Measurements from ENCODE around the gene ANKIB1. TPM values are rescaled to one million over a fixed set of nuclear protein-coding genes. Genes with fewer than 3 reads are reported as not detected.
A peak's percentile ranks its signal among the peaks of the same experiment; 100 is the strongest.
"Not testable (repeated sequence)": the region's sequence is repeated elsewhere in the genome, so short reads cannot be mapped to it uniquely, and the experiment has no call there.

ANKIB1 gene
- total RNA-seq, 4 donors from 2014 or later: 16.0 to 34.3 (median 21.7) TPM

DNA sequence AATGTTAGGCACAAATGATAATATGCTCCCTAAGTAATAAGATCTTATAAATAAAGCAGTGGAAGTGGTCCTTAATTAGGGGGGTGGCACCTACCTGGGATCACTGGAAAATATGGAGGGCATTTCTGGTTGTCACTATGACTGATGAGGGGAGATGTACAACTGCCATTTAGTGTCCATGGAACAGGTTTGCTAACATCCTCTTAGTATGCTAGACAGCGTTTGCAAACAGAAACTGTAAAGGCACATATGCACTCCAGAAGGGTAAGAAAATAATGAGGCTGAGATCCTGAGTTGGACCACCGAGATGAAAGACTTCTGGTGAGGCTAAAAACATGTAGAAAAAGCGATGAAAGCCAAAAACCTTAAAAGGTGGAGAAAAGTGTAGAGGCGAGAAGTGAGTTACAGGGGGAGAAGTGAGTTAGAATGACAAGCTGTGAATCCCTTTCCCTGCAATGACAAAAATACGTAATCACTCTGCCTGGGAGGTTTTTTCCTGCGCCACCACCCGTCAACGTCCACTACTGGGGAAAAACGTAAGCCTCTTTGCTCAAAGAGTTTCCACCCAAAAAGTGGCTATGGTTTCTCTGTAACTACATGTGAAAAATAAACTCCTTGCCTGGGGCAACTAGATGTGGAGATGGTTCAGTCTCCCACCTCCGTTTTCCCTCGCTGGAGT lies 827 bp upstream of the ANKIB1 start:
- Histone ChIP-seq H3K36me3 (peaks cover 0 to 19% (median 4%) of the 10 kb centered on the region in 3 donors), H3K4me1 (peaks cover 6 to 48% (median 19%) of the 10 kb centered on the region in 3 donors), H3K9me3 (no peaks in the 10 kb centered on the region), H3K27me3 (no peaks in the 10 kb centered on the region), H3K27ac (peak overlapping the region; percentile 91 to 97 (median 94)), H3K4me3 (peak overlapping the region; percentile 71 to 97 (median 92))
- DNase-seq: no peak
- TF ChIP-seq CTCF (IDR thresholded peaks at IDR 0.05): no peak
- TF ChIP-seq POLR2A (IDR thresholded peaks at IDR 0.05): no peak
- intact Hi-C loops (cut with DNase I): loop anchor here (10.0 kb wide), 1 partner anchor 110 kb away; the partner anchor contains the start of gene CYP51A1
- WGBS, 2 donors: 0 to 3% methylated on average over 11 of the region's 11 CpGs

DNA sequence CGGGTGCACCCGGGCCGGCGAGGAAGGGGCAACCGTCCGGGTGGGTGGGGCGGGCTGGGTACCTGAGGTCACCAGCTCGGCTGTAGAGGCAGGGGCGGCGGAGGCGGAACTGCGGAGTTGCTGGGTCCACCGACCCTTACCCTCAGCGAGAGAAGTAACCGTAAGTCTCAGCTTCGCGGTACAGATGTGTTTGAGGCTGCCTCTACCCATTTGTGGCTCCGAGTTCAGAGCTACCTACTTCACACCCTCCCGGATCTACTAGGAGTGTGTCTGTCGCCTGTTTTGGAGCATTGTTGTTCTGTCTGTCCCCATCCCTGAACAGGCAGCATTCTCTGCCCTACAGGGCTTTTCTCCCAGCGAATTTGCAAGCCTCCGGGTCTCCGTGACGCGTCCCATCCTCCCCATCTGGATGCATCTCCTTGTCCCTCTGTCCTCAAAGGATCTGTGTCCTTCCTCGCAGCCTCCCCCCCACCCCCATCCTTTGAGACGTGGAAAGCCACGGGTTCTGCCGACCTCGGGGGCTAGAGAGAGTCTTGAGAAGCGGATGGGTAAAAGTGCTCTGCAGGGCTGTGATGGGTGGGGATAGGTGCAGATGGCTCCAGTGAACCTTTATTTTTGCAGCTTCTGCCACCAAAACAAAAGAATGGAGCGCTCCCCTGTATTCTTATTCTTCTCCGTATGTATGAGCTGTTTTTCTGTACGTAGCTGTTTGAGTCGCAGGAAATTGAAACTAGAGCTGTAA lies 757 bp downstream of the ANKIB1 start:
- 0% methylated on average over 20 to 23 of the region's 35 CpGs for whole genome bisulfite sequencing, 2 donors
- TF ChIP-seq CTCF (IDR thresholded peaks at IDR 0.05) (no peak), POLR2A (IDR thresholded peaks at IDR 0.05) (no peak)
- peaks cover 0 to 3% (median 0%) of the 10 kb centered on the region in 3 donors for H3K36me3 ChIP-seq
- peaks cover 6 to 52% (median 19%) of the 10 kb centered on the region in 3 donors for H3K4me1 ChIP-seq
- H3K27me3 ChIP-seq: no peaks in the 10 kb centered on the region
- DNase-seq: no peak
- H3K9me3 ChIP-seq: no peaks in the 10 kb centered on the region
- peak overlapping the region; percentile 71 to 97 (median 92) for H3K4me3 ChIP-seq
- intact Hi-C loops (cut with DNase I): loop anchor here (10.0 kb wide), 1 partner anchor 112 kb away; the partner anchor contains the start of gene CYP51A1
- H3K27ac ChIP-seq: peak overlapping the region; percentile 91 to 97 (median 94)

GRCh38 chr7:92250603-92251002 lies 4.8 kb downstream of the ANKIB1 start:
- DNase-seq: no peak
- Histone ChIP-seq H3K27me3 (no peaks in the 10 kb centered on the region), H3K4me1 (peaks cover 6 to 25% (median 13%) of the 10 kb centered on the region in 3 donors), H3K36me3 (no peaks in the 10 kb centered on the region), H3K27ac (no peak overlapping the region), H3K4me3 (no peak overlapping the region), H3K9me3 (no peaks in the 10 kb centered on the region)
- TF ChIP-seq CTCF (IDR thresholded peaks at IDR 0.05): no peak
- intact Hi-C loops (cut with DNase I): no loop called here

DNA sequence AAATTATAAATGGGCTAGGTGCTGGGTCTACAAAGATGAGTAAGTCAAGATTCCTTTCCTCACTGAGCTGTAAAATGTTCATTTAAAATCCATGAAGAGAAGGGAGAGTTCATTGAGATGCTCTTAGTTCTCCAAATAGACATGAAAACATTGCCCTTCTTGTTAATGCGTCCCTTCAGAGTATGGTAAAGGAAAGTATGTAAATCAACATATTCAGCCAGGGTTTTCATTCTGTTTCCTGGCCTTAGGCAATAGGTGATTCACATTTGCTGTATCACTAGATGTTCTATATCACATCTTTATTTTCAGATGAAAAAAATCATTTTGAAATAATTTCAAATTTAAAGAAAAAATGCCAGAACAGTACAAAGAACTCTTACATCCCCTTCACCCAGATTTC lies 5.4 kb downstream of the ANKIB1 start:
- intact Hi-C loops (cut with DNase I): no loop called here
- 38 to 52% methylated on average over 1 of the region's 1 CpG for WGBS, 2 donors
- H3K9me3 ChIP-seq: no peaks in the 10 kb centered on the region
- no peak overlapping the region for H3K4me3 ChIP-seq
- H3K4me1 ChIP-seq: peaks cover 6 to 25% (median 13%) of the 10 kb centered on the region in 3 donors
- no peak for DNase-seq
- H3K27ac ChIP-seq: no peak overlapping the region
- TF ChIP-seq CTCF (IDR thresholded peaks at IDR 0.05): no peak
- TF ChIP-seq POLR2A (IDR thresholded peaks at IDR 0.05): no peak
- no peaks in the 10 kb centered on the region for H3K36me3 ChIP-seq
- H3K27me3 ChIP-seq: no peaks in the 10 kb centered on the region

DNA sequence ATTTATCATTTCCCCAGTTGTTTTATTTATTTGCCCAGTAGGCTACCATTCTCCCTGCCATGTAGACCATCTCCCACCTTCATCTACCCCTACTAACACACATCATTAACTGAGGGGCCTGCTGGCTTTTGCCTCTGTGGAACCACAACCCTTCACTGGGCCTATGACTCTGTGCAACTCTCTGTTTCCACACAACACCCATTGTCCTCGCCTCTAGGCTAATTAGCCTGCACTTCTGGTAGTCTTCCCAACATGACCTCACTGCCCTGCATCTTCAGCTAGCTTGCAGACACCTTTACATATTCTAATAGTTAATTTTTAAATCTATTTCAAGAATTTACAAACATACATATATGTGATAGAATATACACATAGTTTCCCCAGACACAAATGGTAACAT lies 7.5 kb downstream of the ANKIB1 start:
- Histone ChIP-seq H3K36me3 (no peaks in the 10 kb centered on the region), H3K4me1 (peaks cover 0 to 7% (median under 1%) of the 10 kb centered on the region in 3 donors), H3K27ac (no peak overlapping the region), H3K4me3 (no peak overlapping the region), H3K9me3 (no peaks in the 10 kb centered on the region), H3K27me3 (no peaks in the 10 kb centered on the region)
- TF ChIP-seq POLR2A (IDR thresholded peaks at IDR 0.05) (no peak), CTCF (IDR thresholded peaks at IDR 0.05) (no peak)
- 83 to 91% methylated on average over 1 of the region's 1 CpG for WGBS, 2 donors
- DNase-seq: no peak
- intact Hi-C loops (cut with DNase I): no loop called here

DNA sequence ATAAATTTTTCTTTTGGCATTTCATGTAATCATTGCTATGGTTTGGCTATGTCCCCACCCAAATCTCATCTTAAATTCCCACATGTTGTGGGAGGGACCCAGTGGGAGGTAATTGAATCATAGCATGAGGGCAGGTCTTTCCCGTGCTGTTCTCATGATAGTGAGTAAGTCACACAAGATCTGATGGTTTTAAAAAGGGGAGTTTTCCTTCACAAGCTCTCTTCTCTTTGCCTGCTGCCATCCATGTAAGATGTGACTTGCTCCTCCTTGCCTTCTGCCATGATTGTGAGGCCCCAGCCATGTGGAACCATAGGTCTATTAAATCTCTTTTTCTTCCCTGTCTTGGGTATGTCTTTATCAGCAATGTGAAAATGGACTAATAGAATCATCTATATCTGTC lies 9.0 kb downstream of the ANKIB1 start:
- H3K36me3 ChIP-seq; H3K4me1 ChIP-seq; H3K4me3 ChIP-seq; intact Hi-C loops (cut with DNase I); H3K27me3 ChIP-seq; H3K27ac ChIP-seq; H3K9me3 ChIP-seq; DNase-seq: not testable (repeated sequence)
- WGBS, 2 donors: 60 to 77% methylated on average over 1 of the region's 1 CpG
